ENCODE results near the gene PLXNA4. TPM values are rescaled to one million over a fixed set of nuclear protein-coding genes. Genes with fewer than 3 reads are reported as not detected.

Gene PLXNA4
- total and polyA plus RNA-seq, 2 donors (not counting 1 experiment from before 2014, with no cell fraction given) = not detected

GRCh38 chr7:132077971-132078685 is 498.1 kb downstream of the PLXNA4 start:
- no peaks in the 10 kb centered on the region for H3K79me2 ChIP-seq (ENCODE audit: control insufficient read depth, insufficient read depth, low read length)
- DNase-seq (no peak), ATAC-seq (ENCODE audit: low read depth) (no peak)
- H3K4me3 ChIP-seq (ENCODE audit: control extremely low read depth in 1 of 5, extremely low read depth in 1 of 5, insufficient read depth in 1 of 5, low read depth in 2 of 5, low read length in 4 of 5) = no peak overlapping the region
- H3K4me1 Mint-ChIP-seq = no peaks in the 10 kb centered on the region
- 86% methylated on average over 6 of the region's 7 CpGs for WGBS (ENCODE audit: insufficient coverage)
- CTCF ChIA-PET = no interaction called here
- no peak overlapping the region for H3K27ac ChIP-seq (ENCODE audit: low read length in 2 of 2)
- H3K27me3 Mint-ChIP-seq = peaks cover 16% of the 10 kb centered on the region
- H2AFZ ChIP-seq (ENCODE audit: insufficient read depth, low read depth, low read length, poor library complexity, severe bottlenecking) = no peak overlapping the region
- H3K9me3 Mint-ChIP-seq (ENCODE audit: insufficient read depth) = no peaks in the 10 kb centered on the region
- no peaks in the 10 kb centered on the region for H3K27me3 ChIP-seq (replicated peaks in 1 of 4; ENCODE audit: control extremely low read depth in 1 of 4, control insufficient read depth in 3 of 4, insufficient read depth in 4 of 4, low read length in 3 of 4)
- TF ChIP-seq EZH2 (IDR thresholded peaks at IDR 0.05; ENCODE audit: borderline replicate concordance, insufficient read depth, low read depth, low read length, poor library complexity, severe bottlenecking) = no peak
- no peak for TF ChIP-seq CTCF (IDR thresholded peaks at IDR 0.05)
- no peak overlapping the region for H3K4me3 Mint-ChIP-seq
- H3K4me2 ChIP-seq (replicated peaks; ENCODE audit: low read depth, low read length, poor library complexity, severe bottlenecking) = no peak overlapping the region
- POLR2A ChIA-PET = no interaction called here
- H3K9ac ChIP-seq (ENCODE audit: low read length) = no peak overlapping the region
- no peaks in the 10 kb centered on the region for H4K20me1 ChIP-seq (ENCODE audit: control insufficient read depth, insufficient read depth, low read length, poor library complexity, severe bottlenecking)
- no peaks in the 10 kb centered on the region for H3K4me1 ChIP-seq (ENCODE audit: control insufficient read depth in 2 of 2, insufficient read depth in 2 of 2, low read length in 2 of 2)
- H3K27ac Mint-ChIP-seq = no peak overlapping the region
- H3K36me3 ChIP-seq (replicated peaks in 1 of 2; ENCODE audit: control extremely low read depth in 1 of 2, control insufficient read depth in 1 of 2, extremely low read depth in 1 of 2, insufficient read depth in 2 of 2, low read length in 1 of 2) = no peaks in the 10 kb centered on the region
- peaks cover 0 to 2% (median 0%) of the 10 kb centered on the region in 3 donors for H3K9me3 ChIP-seq (ENCODE audit: control extremely low read depth in 1 of 3, control insufficient read depth in 2 of 3, insufficient read depth in 1 of 3, low read length in 2 of 3)
- intact Hi-C loops (cut with micrococcal nuclease) = no loop called here

DNA sequence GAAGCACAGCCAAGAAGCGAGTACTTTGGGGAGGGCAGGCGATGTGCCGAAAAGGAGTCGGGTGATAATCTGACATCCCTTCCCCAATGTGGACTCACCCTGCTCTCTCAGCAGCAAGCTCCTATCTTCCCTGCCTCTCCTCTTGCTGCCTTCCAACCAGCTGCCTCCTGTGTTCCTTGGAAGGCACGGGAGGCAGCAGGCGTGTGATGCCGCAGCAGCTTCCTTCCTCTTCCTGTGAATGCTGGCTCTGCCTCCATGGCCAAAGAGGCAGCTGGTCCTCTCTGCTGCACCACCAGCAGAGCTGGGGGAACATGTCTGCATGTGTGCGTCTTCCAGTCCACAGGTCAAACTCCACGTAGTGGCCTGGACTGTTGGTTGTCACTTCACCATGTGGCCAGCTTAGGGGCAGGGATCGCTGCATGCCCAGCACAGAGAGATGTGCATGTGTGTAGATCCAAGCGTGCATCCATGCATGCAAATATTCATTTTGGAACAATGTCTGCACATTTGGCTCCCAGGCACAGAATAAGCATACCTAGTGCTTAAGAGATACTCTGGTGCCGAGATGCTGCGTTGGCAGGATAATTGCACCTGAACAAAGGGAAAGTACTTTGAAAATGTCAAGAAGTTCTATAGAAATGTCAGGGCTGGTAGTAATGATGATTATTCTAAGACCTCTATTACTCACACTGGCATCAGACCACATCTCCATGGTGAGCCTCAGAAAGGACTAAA is 499.8 kb downstream of the PLXNA4 start:
- H3K79me2 ChIP-seq (ENCODE audit: control insufficient read depth, insufficient read depth, low read length) = no peaks in the 10 kb centered on the region
- intact Hi-C loops (cut with micrococcal nuclease) = no loop called here
- ChIA-PET POLR2A (no interaction called here), CTCF (no interaction called here)
- no peaks in the 10 kb centered on the region for H4K20me1 ChIP-seq (ENCODE audit: control insufficient read depth, insufficient read depth, low read length, poor library complexity, severe bottlenecking)
- H3K27ac ChIP-seq (ENCODE audit: low read length in 2 of 2) = no peak overlapping the region
- H3K9me3 ChIP-seq (ENCODE audit: control extremely low read depth in 1 of 3, control insufficient read depth in 2 of 3, insufficient read depth in 1 of 3, low read length in 2 of 3) = peaks cover 0 to 2% (median 0%) of the 10 kb centered on the region in 3 donors
- H3K27ac Mint-ChIP-seq = no peak overlapping the region
- H3K9me3 Mint-ChIP-seq (ENCODE audit: insufficient read depth) = no peaks in the 10 kb centered on the region
- WGBS (ENCODE audit: insufficient coverage) = 69% methylated on average over 11 of the region's 13 CpGs
- no peaks in the 10 kb centered on the region for H3K4me1 ChIP-seq (ENCODE audit: control insufficient read depth in 2 of 2, insufficient read depth in 2 of 2, low read length in 2 of 2)
- DNase-seq (no peak), ATAC-seq (ENCODE audit: low read depth) (no peak)
- peaks cover 16% of the 10 kb centered on the region for H3K27me3 Mint-ChIP-seq
- no peaks in the 10 kb centered on the region for H3K27me3 ChIP-seq (replicated peaks in 1 of 4; ENCODE audit: control extremely low read depth in 1 of 4, control insufficient read depth in 3 of 4, insufficient read depth in 4 of 4, low read length in 3 of 4)
- no peaks in the 10 kb centered on the region for H3K4me1 Mint-ChIP-seq
- no peak overlapping the region for H3K4me3 Mint-ChIP-seq
- H3K9ac ChIP-seq (ENCODE audit: low read length) = no peak overlapping the region
- no peak overlapping the region for H3K4me2 ChIP-seq (replicated peaks; ENCODE audit: low read depth, low read length, poor library complexity, severe bottlenecking)
- no peak for TF ChIP-seq EZH2 (IDR thresholded peaks at IDR 0.05; ENCODE audit: borderline replicate concordance, insufficient read depth, low read depth, low read length, poor library complexity, severe bottlenecking)
- TF ChIP-seq CTCF (IDR thresholded peaks at IDR 0.05) = no peak
- H3K36me3 ChIP-seq (replicated peaks in 1 of 2; ENCODE audit: control extremely low read depth in 1 of 2, control insufficient read depth in 1 of 2, extremely low read depth in 1 of 2, insufficient read depth in 2 of 2, low read length in 1 of 2) = no peaks in the 10 kb centered on the region
- H3K4me3 ChIP-seq (ENCODE audit: control extremely low read depth in 1 of 5, extremely low read depth in 1 of 5, insufficient read depth in 1 of 5, low read depth in 2 of 5, low read length in 4 of 5) = no peak overlapping the region
- H2AFZ ChIP-seq (ENCODE audit: insufficient read depth, low read depth, low read length, poor library complexity, severe bottlenecking) = no peak overlapping the region

Measured in B cell (primary cell).